HG02973 (cell line): ENCODE data around the gene BBIP1.
A peak's percentile ranks its signal among the peaks of the same experiment; 100 is the strongest.

ENCODE experiments used
- ATAC-seq: cut with Tn5 transposase; IDR thresholded peaks from one replicate; pipeline ENCODE4 v1.9.1; 2021; ENCODE audit warnings: moderate library complexity; ENCODE audit not compliant: unreplicated experiment

BBIP1 gene, protein sequence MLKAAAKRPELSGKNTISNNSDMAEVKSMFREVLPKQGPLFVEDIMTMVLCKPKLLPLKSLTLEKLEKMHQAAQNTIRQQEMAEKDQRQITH

DNA sequence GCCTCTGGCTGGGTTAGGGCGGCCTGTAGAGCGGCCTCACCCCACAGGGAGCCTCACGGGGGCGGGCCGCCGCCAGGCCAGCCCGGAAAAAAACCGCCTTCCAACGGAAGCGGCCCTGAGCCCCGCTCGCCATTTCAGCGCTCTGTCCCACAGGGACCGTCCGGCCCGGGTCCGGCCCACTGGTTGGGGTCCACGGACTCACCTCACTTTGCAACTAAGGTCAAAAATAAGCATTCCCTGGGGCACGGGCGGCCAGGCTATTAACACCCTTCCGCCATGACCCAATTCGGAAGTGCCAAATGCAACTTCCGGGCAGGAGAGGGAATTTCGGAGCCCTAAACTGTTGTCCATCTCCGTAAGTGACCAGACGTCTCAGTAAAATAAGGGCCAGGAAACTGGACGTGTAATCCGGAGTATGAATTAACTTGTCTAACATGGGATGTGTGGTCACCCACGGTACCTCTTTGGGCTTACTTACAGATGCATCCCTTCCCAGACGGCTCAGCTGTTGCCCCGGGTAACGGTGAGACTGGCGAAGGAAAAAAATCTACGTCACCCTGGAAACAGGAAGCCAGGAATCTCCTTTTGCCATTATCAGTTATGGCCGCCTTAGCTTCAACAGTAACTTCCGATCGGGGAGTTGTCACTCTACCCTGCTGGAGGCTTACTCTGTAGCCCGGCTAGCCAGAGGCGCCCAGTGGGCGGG, at the start of gene BBIP1:
Gene BBIP1 (minus strand): TSS at position 538 of the 706 bp plus-strand sequence. CDS start 1,023 bp downstream, outside the sequence.
- ATAC-seq, result peak; percentile 80

- ATAC-seq, result peak; percentile 88
These were observed 48.7 kb upstream of the BBIP1 start for GRCh38 chr10:110967645-110968044.

GRCh38 chr10:110967009-110967630, 48.1 kb upstream of the BBIP1 start:
- ATAC-seq, result no peak

GRCh38 chr10:110966146-110966545, 47.2 kb upstream of the BBIP1 start:
- ATAC-seq, result no peak

DNA sequence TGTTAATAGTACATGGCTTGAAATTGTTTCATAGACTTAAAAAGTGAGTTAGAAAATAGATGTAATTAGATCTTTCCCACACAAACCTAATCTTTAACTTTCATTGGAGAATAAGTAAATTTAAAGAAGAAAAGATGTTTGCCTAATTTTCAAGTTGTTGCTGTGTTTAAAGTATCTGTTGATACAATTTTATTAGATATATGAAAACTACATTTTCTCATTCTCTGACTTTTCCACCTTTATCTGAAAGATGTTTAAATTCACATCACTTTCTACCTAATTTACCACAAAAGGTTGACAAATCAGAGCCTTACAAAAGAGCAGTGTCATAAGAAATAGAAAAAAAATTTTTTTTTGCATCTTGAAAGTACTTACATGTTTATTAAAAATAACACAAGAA, 46.2 kb upstream of the BBIP1 start:
- no peak for ATAC-seq

DNA sequence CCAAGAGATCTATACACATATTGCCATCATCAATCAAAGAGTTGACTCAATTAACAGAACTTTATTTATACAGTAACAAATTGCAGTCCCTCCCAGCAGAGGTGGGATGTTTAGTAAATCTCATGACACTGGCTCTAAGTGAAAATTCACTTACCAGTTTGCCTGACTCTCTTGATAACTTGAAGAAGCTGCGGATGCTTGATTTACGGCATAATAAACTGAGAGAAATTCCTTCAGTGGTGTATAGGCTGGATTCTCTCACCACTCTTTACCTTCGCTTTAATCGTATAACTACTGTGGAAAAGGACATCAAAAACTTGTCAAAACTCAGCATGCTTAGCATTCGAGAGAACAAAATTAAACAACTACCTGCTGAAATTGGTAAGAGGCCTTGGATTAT, 45.7 kb upstream of the BBIP1 start:
- no peak for ATAC-seq

- no peak for ATAC-seq
These were observed 44.2 kb upstream of the BBIP1 start for GRCh38 chr10:110963162-110963561.

GRCh38 chr10:110962443-110962842, 43.5 kb upstream of the BBIP1 start:
- no peak for ATAC-seq

GRCh38 chr10:110960333-110960712, 41.3 kb upstream of the BBIP1 start:
- no peak for ATAC-seq

DNA sequence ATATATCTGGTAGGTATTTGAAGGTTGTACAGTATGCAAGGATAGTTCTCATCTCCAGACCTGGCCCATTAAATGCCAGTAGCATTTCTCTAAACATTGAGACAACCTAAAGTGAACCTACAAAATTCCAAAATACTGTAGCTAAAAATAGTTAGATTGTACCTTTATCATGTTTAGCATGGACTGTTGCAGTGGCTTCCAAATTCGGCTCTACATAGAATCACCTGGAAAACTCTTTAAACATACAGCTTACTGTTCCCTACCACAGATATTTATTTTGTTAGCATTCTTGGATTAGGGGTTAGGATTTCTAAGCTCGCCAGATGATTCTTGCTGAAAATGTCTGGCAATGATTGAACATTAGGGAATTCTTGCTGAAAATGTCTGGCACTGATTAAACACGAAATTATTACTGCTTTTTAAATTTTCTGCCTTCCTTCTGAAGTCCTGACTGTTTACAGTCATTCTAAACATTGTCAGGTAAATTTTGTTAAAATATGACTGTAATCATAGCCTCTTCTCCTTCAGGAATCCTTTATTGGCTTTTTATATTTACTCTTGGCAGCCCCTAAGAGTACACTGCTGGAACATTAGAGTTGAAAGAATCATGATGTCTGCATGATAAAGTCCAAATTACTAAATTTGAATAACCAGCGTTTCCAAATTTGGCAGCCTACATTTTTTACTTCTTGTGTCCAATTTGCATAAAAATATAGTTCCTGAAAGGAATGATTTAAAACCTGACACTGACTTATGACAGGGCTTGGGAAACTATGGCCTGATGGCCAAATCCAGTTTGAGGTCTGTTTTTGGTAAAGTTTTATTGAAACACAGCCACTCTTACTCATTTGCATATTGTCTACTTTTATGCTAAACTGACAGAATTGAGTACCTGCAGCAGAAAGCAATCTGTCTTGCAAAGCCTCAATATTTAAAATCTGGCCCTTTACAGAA, 40.7 kb upstream of the BBIP1 start:
- no peak for ATAC-seq

DNA sequence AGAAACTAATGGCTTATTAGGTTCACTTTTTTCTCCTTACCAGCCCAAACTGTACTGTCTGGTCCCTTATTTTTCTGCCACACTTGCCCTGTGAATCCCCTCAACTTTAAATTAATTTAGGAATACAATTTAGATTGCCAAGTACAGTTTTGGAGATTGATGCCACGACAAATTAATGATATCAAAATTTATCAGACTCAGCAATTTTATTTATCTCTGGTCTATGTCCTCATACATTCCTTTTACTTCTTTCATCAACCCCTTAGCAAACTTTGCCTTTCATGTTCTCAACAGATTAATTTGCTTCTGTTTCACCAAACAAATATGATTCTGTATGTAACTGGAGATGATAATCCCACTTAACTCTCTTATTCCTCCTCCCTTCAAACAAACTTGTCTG, 38.6 kb upstream of the BBIP1 start:
- no peak for ATAC-seq

DNA sequence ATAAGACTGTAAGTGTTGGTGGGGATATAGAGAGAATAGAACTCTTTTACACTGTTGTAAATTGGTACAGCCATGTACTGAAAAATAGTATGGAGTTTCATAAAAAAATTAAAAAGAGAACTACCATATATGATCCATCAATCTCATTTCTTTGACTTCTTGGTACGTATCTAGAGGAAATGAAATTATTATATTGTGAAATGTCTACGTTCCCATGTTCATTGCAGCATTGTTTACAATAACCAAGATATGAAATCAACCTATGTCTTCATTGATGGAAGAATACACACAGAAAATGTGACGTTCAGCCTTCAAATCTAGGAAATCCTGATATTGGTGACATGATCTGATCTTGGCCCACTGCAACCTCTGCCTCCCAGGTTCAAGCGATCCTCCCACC, 32.4 kb upstream of the BBIP1 start:
- ATAC-seq, result no peak

DNA sequence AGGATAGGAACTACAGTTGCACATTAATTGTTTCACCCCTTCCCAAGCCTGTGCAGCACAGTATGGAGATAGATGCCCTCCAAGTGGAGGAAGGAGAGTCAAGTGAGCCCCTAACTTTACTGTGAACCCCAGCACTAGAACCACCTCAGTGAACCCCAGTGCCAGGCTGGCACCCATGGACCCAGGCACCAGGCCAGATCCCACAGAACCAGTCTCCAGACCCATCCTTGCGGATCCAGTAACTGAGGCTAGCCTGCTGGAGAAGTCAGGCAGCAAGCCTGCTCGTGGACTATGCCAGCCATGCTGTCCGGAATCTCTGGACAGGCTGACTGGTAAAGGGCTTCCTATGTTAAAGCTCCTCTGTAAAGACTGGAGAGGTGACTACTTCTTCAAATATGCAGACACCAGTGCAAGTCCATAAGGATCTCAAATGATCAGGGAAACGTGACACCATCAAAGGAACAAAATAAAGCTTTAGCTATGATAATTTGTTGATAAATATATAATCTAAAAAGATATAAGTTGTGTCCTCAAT, 28.1 kb upstream of the BBIP1 start:
- ATAC-seq, result no peak

DNA sequence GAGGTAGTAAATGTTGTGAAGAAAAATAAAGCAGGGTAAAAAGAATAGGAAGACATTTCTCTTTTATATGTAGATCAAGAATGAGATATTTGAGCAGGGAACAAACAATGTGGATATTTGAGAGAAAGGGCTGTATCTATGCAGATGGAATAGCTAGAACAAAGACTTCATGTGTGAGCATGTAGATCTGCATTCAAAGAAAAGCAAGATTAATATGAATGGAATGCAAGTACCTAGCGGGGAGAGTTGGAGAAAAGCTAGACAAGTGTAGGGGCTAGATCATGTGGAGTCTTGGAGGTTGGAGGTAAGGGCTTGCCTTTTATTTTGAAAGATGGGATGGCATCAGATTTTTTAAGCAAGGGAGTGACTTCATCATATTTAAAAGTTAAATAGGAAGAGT, 27.5 kb upstream of the BBIP1 start:
- ATAC-seq, result no peak

- ATAC-seq, result no peak
These were observed 25.9 kb upstream of the BBIP1 start for GRCh38 chr10:110944792-110945396.

DNA sequence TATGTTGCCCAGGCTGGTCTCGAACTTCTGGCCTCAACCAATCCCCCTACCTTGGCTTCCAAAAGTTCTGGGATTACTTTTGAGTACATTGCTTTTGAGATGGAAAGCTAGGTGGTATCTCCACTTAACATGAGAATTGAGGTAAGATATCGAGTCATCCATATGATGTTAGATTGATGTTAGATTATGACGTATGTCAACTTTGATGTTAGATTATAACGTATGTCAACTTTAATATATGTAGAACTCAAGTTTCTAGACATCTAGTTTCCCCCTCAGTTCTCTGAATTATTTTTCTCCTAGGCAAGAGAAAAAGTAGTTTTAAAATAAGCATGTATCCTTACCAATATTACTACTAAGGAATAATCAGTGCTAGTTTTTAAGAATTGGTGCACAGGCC, 20.4 kb upstream of the BBIP1 start:
- ATAC-seq, result no peak

DNA sequence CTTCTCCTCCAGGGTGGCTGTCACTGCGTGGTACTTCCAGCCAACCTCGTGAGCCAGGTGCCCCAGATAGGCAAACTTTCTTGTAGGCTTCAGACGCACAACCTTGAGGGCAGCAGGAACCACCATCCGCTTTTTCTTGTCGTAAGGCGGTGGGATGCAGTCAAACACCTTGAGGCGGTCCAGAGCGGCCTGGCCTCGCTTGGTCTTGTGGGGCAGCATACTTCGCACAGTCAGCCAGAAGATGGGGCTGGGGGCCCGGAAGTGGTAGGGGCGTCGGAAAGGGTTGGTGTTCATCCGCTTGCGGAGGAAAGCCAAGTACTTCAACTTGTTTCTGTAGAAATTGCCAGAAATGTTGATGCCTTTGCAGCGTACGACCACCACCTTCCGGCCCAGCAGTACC, 17.8 kb upstream of the BBIP1 start:
- no peak for ATAC-seq

DNA sequence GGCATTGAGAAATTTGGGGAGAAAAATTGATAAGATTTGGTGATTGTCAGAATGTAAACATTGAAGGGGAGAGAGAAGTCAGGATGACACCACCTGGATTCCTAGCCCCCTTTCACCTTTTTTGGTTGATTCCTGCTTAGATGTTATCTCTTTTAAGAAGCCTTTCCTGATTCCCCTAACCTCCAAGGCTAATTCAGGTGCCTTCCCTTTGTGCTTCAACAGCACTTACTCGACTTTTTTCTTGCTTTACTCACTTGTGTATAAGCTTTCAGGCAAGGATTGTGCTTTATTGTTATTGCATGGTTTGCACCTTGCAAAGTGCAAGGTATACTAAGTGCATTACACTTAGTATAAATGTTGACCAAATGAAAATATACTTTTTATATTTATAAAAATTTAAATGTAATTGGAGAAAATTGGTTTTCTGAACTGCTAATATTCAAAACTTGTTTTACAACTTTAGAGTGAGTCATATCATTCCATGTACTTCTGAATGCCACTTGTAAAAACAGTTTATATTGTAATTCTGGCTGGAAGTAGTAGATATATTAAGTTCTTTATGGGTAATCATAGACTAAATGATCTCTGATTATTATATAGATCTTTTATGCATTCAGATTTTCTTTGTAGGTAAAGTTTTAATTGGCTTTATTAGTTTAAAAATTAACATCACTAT, 13.7 kb upstream of the BBIP1 start:
- no peak for ATAC-seq

GRCh38 chr10:110931769-110932381, 12.9 kb upstream of the BBIP1 start:
- no peak for ATAC-seq

DNA sequence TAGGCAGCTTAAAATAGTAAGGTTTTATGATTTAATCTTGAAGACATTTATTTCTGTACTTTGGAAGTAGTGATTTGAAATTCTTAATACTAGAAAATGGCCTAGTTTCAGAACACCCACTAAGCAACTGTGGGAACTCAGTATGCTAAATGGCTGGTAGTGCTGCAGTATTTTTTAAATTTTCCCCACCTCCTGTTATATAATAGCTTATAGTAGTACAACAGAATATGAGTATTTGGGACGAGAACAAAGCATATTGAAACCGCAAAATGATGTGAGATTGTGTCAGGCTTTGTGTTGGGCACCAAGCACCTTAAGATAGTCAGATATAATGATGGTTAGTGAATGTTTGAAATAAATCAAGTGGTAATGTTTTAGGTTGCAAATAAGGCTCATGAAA, 8.5 kb upstream of the BBIP1 start:
- no peak for ATAC-seq
